ENCODE data around the gene NR2F2.

DNA sequence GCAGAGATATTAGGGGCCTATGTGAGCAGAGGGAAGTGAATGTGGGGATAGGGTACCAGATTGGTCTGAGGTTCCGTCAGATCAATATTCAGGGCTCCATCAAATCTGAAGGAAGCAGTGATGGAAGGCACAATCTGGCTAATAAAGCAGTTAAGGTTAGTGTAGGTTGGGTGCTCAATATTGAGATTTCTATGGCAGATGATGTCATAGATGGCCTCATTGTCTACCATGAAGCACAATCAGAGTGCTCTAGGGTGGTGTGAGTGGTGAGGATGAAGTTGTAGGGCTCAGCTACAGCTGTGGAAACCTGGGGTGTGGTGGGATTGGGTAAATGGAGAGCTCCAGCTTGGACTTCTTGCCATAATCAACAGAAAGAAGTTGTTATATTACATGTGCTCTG, 58.2 kb downstream of the NR2F2 start:
- no peak for TF ChIP-seq ZNF83 (CRISPR knock-in tag; IDR thresholded peaks at IDR 0.05; ENCODE audit: borderline replicate concordance)
- TF ChIP-seq ZNF3 (CRISPR knock-in tag; IDR thresholded peaks at IDR 0.05), result no peak
- TF ChIP-seq HOXA3 (CRISPR knock-in tag; IDR thresholded peaks at IDR 0.05), result no peak
- no peak for TF ChIP-seq SP1 (IDR thresholded peaks at IDR 0.05)
- no peak for TF ChIP-seq SP1 (CRISPR knock-in tag; IDR thresholded peaks at IDR 0.05)
- no peak for TF ChIP-seq EED (CRISPR knock-in tag; IDR thresholded peaks at IDR 0.05)
- no peak for TF ChIP-seq MEF2D (CRISPR knock-in tag; IDR thresholded peaks at IDR 0.05)
- no peak for TF ChIP-seq TCF12 (IDR thresholded peaks at IDR 0.05)
- no peak for TF ChIP-seq TCF12 (CRISPR knock-in tag; IDR thresholded peaks at IDR 0.05)
- no peak for TF ChIP-seq ATF1 (CRISPR knock-in tag; IDR thresholded peaks at IDR 0.05)
